NT2/D1 (cell line): ENCODE results near the gene TENM4.

Source experiments
- YY1 ChIP-seq: IDR thresholded peaks from 2 replicates; pipeline ENCODE4 v1.6.1; 2011; ENCODE audit not compliant: insufficient read length, insufficient read depth
- ZNF274 ChIP-seq: IDR thresholded peaks from 2 replicates; pipeline ENCODE4 v1.6.1; 2011; ENCODE audit warnings: mild to moderate bottlenecking, low read depth, low read length

DNA sequence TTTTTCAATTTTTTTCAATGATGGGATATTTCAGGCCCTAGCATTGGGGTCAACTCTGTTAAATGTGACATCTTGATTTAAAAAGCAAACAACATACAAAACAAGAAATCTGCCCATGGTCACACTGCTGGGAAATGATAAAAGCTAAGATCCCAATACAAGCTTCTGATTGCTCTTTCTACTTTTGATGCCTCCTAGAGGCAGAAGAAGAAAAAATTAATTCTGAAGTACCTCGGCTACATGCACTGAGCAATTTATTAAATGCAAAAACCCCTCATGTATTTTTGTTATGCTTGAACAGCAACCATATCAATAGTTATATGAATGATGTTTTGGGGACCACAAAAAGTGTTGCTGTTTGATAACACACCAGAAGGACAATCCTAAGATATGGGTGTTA, 524.1 kb downstream of the TENM4 start:
- TF ChIP-seq YY1 (no peak), ZNF274 (no peak)
